Motor neuron (in vitro differentiated cells): ENCODE measurements around the gene SLC8A1. TPM values are rescaled to one million over a fixed set of nuclear protein-coding genes. Genes with fewer than 3 reads are reported as not detected.

ENCODE experiments used
- ATAC-seq, 8 experiments: fragments of 200-7000 bp; cut with Tn5 transposase; replicated peaks in 6 of 8; 2 replicates each; pipeline ENCODE4 v1.8.0; 2021; ENCODE audit warnings: mild to moderate bottlenecking in 8 of 8, moderate library complexity in 8 of 8
- H3K27ac ChIP-seq, 2 donors: fragments of 250-450 bp; sonication (Bioruptor Pico); 2 replicates each; pipeline ENCODE4 v1.9.0; 2021; ENCODE audit warnings: antibody characterized with exemption in 2 of 2, mild to moderate bottlenecking in 2 of 2, moderate library complexity in 1 of 2
- H3K4me1 ChIP-seq, 2 donors: fragments of 250-450 bp; sonication (Bioruptor Pico); replicated peaks in 1 of 2; 2 replicates each; pipeline ENCODE4 v1.6.1; 2021; ENCODE audit warnings: antibody characterized with exemption in 2 of 2, mild to moderate bottlenecking in 2 of 2, moderate library complexity in 1 of 2
- H3K4me3 ChIP-seq, 5 donors: fragments of 250-450 bp; sonication (Bioruptor Pico); 2 replicates each; pipeline ENCODE4 v1.9.0; 2021; ENCODE audit warnings: antibody characterized with exemption in 5 of 5, mild to moderate bottlenecking in 5 of 5, moderate library complexity in 4 of 5
- WGBS, 10 experiments: fragments of 450-650 bp; shearing (Covaris generic); methylation state at CpG; one replicate each; pipeline ENCODE4 v1.0.0; 2022; 5-methylcytosine and 5-hydroxymethylcytosine counted together
- in situ Hi-C, 9 experiments: fragments of 400-800 bp; cut with MboI; loops; one replicate each; pipeline ENCODE4 v1.15.0; 2021; ENCODE audit warnings: low sequenced_read_pairs in 9 of 9, low pct_unique_long_range_greater_than_20kb in 2 of 9; ENCODE audit not compliant: unreplicated experiment in 9 of 9
- total RNA-seq, 8 experiments: library from RNA; unstranded; fragments of 300-600 nt; gene quantifications; 2 replicates each; pipeline versions ENCODE4 v1.2.3 to v1.2.4, GENCODE V29; 2022

SLC8A1 gene
- total RNA-seq, 8 experiments from 2014 or later: 0.27 to 55.1 (median 24.5) TPM

DNA sequence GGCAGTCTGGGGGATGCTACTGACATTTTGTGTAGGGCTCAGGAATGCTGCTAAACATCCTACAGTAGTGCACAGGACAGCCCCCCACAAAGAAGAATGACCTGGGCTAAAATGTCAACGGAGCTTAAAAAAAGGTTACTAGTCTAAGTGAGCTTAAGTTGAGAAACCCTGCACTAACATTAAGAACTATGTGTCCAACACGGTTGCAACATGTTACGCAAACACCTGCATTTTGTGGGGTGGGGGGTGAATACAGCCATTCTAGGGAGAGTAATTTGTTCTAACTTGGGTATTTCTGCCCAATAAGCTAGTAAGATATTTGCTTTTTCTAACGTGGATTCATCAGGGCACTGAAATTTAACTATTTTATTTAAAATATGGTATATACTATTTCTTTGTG is 57.9 kb downstream of the SLC8A1 start:
- ATAC-seq: no peak
- Histone ChIP-seq H3K4me1 (peaks cover 0 to 6% of the 10 kb centered on the region in 2 donors), H3K27ac (no peak overlapping the region), H3K4me3 (no peak overlapping the region)
- in situ Hi-C loops: no loop called here
- WGBS, 10 experiments: 54 to 100% (median 75%) methylated on average over 1 to 4 of the region's 4 CpGs; no CpG with 5 or more reads in 1 of the 10 experiments

DNA sequence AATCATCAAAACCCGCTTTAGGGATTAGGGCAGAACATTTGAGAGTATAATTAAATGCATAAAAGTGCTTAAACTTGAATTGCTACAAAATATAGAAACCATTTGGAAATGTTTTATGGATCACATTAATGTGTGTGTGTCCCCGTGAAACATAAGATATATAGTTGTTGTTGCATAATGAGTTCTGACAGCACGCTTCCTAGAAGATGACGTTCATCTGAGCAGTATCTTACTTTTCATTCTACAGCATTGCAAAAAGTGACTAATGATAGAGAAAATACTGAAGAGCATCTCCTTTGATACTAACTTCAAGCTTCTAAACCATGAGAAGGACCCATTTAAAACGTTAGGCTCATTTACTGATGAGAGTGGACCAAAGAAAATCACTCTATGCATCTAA is 63.7 kb downstream of the SLC8A1 start:
- peak in 1 of 8 experiments; percentile 38 for ATAC-seq
- in situ Hi-C loops: no loop called here
- 52 to 89% (median 73%) methylated on average over 3 to 5 of the region's 5 CpGs for WGBS, 10 experiments
- Histone ChIP-seq H3K4me1 (peaks cover 0 to 3% of the 10 kb centered on the region in 2 donors), H3K27ac (no peak overlapping the region), H3K4me3 (no peak overlapping the region)

GRCh38 chr2:40386177-40386576 is 65.7 kb downstream of the SLC8A1 start:
- no peak for ATAC-seq
- Histone ChIP-seq H3K4me1 (peaks cover 0 to 3% of the 10 kb centered on the region in 2 donors), H3K4me3 (no peak overlapping the region), H3K27ac (no peak overlapping the region)
- in situ Hi-C loops: no loop called here
- 0 to 100% (median 50%) methylated on average over 1 to 2 of the region's 2 CpGs for WGBS, 10 experiments

- peaks cover 3 to 5% of the 10 kb centered on the region in 2 donors for H3K4me1 ChIP-seq
- 0 to 79% (median 43%) methylated on average over 1 to 2 of the region's 2 CpGs for WGBS, 10 experiments
- in situ Hi-C loops: no loop called here
- H3K4me3 ChIP-seq: no peak overlapping the region
- no peak overlapping the region for H3K27ac ChIP-seq
- ATAC-seq: peak in 1 of 8 experiments; percentile 47
Measured at GRCh38 chr2:40384714-40385113, 67.2 kb downstream of the SLC8A1 start.

- Histone ChIP-seq H3K27ac (no peak overlapping the region), H3K4me3 (no peak overlapping the region), H3K4me1 (peaks cover 3 to 5% of the 10 kb centered on the region in 2 donors)
- in situ Hi-C loops: no loop called here
- 71 to 100% (median 90%) methylated on average over 1 of the region's 1 CpG; no CpG with 5 or more reads in 6 of the 10 experiments for WGBS, 10 experiments
- ATAC-seq: peak in 3 of 8 experiments; percentile 29 to 68 (median 56)
Measured at GRCh38 chr2:40384233-40384632, 67.7 kb downstream of the SLC8A1 start.

GRCh38 chr2:40380721-40381120 is 71.2 kb downstream of the SLC8A1 start:
- Histone ChIP-seq H3K27ac (no peak overlapping the region), H3K4me3 (no peak overlapping the region), H3K4me1 (peaks cover 3 to 5% of the 10 kb centered on the region in 2 donors)
- ATAC-seq: no peak
- 38 to 100% (median 83%) methylated on average over 1 to 2 of the region's 2 CpGs; no CpG with 5 or more reads in 3 of the 10 experiments for WGBS, 10 experiments
- in situ Hi-C loops: no loop called here

- ATAC-seq: peak in 2 of 8 experiments; percentile 24 to 35
- in situ Hi-C loops: no loop called here
- H3K4me3 ChIP-seq: no peak overlapping the region
- peaks cover 5 to 9% of the 10 kb centered on the region in 2 donors for H3K4me1 ChIP-seq
- H3K27ac ChIP-seq: no peak overlapping the region
- 57 to 100% (median 82%) methylated on average over 1 of the region's 1 CpG; no CpG with 5 or more reads in 2 of the 10 experiments for WGBS, 10 experiments
Measured at GRCh38 chr2:40380041-40380440, 71.8 kb downstream of the SLC8A1 start.

DNA sequence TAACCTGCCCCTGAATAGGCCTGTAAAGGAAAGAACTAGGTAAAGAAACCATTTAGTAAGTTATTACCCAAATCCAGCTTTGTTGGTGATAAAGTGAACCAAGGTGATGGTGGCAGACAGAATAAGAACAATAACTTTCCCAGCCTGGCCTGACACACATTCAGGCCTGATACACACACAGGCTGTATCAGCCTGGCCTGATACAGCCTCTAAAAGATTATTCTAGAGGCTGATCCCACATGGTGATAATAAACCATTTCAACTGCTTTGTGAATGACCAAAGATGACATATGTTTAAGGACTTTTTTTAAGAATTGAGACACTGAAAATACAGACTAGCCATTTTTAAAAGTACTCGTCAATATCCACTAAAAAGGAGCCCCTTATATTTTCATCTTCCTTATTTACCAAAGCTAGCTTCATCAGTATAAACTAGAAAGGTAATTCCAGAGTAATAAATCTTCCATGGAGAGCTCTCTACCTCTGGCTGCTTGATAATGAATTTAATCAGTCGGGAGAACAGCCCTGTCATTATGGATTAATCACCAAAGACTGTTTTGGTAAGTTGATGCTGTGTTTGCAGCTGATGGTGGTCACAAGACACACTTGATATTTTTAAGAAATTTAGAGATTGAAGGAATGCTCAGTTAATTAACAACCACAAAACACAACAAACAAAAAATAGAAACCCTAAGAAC is 77.2 kb downstream of the SLC8A1 start:
- 0 to 79% (median 60%) methylated on average over 1 to 2 of the region's 2 CpGs; no CpG with 5 or more reads in 1 of the 10 experiments for WGBS, 10 experiments
- H3K4me1 ChIP-seq: peaks cover 30 to 44% of the 10 kb centered on the region in 2 donors
- in situ Hi-C loops: no loop called here
- H3K4me3 ChIP-seq: no peak overlapping the region
- H3K27ac ChIP-seq: no peak overlapping the region
- ATAC-seq: peak in 5 of 8 experiments; percentile 27 to 81 (median 78)

DNA sequence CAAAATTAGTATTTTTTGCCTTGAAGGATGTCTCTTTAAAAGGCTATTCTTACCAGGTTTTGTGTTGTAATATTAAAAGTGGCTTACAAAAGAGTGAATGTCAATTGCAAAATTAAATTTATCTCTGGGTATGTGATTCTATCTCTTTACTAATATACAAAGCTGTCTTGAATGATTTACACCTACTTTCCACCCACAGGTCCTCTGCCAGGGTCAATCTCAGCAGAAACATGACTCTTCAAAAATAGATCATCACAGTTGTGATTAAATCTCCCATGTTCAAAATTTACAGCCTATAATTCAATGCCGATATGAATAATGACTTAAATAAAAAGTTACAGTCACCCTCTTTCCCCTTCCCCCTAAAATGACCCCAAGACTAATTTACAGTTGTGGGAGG is 78.8 kb downstream of the SLC8A1 start:
- Histone ChIP-seq H3K27ac (no peak overlapping the region), H3K4me3 (no peak overlapping the region), H3K4me1 (peaks cover 30 to 44% of the 10 kb centered on the region in 2 donors)
- WGBS, 10 experiments: 20 to 100% (median 86%) methylated on average over 1 of the region's 1 CpG; no CpG with 5 or more reads in 1 of the 10 experiments
- peak in 5 of 8 experiments; percentile 6 to 67 (median 59) for ATAC-seq
- in situ Hi-C loops: no loop called here

DNA sequence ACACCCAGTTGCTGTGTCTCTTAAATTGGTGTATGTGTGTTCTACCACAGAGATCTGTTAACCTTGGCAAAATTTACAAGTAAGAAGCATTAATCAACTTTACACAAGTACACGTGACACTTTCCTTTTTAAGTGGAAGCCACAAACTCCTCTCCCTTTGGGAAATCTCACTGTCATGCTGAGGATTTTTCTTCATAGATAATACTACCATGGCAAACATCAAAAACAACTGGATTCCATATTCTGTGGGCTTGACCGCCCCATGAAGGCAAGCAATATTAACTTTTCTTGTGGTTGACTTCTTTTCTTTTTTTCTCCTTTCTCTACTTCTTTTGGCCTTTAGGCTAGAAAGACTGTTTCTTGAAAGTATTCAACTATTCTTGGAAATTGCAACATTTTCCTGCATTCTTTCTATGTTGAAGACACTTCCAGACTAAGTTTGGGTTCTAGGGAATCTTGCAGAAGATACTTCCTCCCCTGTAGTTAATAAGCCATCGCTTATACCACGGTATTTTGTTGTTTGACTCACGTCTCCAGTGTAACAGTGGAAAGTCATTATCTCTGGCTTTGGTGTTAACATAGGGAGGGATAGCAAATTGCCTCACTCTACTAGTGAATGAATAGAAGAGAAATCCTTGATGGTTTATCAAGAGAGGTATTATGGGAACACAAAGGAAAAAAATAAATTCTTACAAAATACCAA is 79.5 kb downstream of the SLC8A1 start:
- H3K27ac ChIP-seq: no peak overlapping the region
- H3K4me3 ChIP-seq: no peak overlapping the region
- WGBS, 10 experiments: 20 to 96% (median 73%) methylated on average over 1 to 5 of the region's 5 CpGs; no CpG with 5 or more reads in 1 of the 10 experiments
- peaks cover 30 to 44% of the 10 kb centered on the region in 2 donors for H3K4me1 ChIP-seq
- in situ Hi-C loops: no loop called here
- peak in 1 of 8 experiments; percentile 45 for ATAC-seq

GRCh38 chr2:40371525-40372282 is 80.2 kb downstream of the SLC8A1 start:
- ATAC-seq: peak; percentile 41 to 94 (median 69)
- in situ Hi-C loops: no loop called here
- WGBS, 10 experiments: 0 to 57% (median 27%) methylated on average over 1 to 4 of the region's 4 CpGs
- H3K27ac ChIP-seq: peak overlapping the region in 1 of 2 donors; percentile 56
- H3K4me1 ChIP-seq: peaks cover 33 to 44% of the 10 kb centered on the region in 2 donors
- H3K4me3 ChIP-seq: no peak overlapping the region

DNA sequence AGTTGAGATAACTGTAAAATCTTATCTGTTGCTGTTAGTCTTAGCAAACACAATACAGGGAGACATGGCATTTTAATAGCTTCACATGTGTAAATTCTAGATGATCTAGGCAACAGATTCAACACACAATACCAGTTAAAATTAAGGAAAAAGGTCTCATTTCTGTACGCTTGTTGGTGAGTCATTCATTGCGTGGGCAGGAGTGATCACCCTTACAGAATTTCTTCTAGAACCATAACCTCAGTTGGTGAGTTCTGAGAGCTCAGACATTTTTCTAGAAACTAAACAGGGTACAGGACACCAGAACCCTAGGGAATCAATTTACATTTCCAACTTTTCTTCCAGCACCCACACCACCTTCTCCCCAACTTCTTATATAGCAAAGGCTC is 81.9 kb downstream of the SLC8A1 start:
- Histone ChIP-seq H3K4me3 (no peak overlapping the region), H3K4me1 (peaks cover 33 to 41% of the 10 kb centered on the region in 2 donors), H3K27ac (no peak overlapping the region)
- ATAC-seq: no peak
- in situ Hi-C loops: no loop called here
- 12 to 100% (median 90%) methylated on average over 1 to 2 of the region's 2 CpGs; no CpG with 5 or more reads in 1 of the 10 experiments for WGBS, 10 experiments
